T47D (cell line): Measurements from ENCODE around the gene BPIFA1.

ENCODE experiments used
- DNase-seq, 2 experiments: peaks; one replicate each; pipeline versions ENCODE4 v3.0.0 to v3.0.0-alpha.2; 2011 to 2012; ENCODE audit warnings: low read depth in 1 of 2, low spot score in 1 of 2
- JUND ChIP-seq: IDR thresholded peaks from 2 replicates; pipeline ENCODE4 v1.6.1; 2012; ENCODE audit warnings: low read depth
- in situ Hi-C: cut with HindIII; loops from 2 replicates; pipeline ENCODE4 v1.10.0; 2016; ENCODE audit warnings: low sequenced_read_pairs, low pct_unique_long_range_greater_than_20kb

Gene BPIFA1

DNA sequence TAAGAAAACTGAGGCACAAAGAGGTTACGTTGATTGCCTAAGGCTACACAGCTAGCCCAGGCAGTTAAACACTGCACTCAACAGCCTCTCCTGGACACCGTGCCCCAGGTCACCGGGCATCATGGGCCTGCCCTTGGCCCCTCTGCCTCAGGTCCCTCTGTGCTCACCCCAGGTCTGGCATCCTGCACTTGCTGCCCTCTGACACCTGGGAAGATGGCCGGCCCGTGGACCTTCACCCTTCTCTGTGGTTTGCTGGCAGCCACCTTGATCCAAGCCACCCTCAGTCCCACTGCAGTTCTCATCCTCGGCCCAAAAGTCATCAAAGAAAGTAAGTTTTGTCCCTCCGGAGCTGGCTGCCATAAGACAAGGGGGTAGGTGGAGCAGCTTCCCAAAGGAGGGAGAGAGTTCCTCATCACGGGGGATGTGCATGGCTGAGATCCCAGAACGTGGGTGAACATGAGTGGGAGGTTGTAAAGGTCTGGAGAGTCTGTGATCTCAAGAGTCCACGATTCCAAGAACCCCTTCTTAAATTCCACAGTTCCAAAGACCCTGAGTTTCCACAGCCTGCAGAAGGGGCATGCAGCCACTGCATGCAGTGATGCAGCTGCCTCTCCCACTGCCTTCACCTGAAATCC, 50.2 kb downstream of the BPIFA1 start:
- TF ChIP-seq JUND, result no peak
- no peak for DNase-seq
- in situ Hi-C loops, result no loop called here

GRCh38 chr20:33287884-33288283, 52.1 kb downstream of the BPIFA1 start:
- DNase-seq, result no peak
- no peak for TF ChIP-seq JUND
- in situ Hi-C loops, result no loop called here

- in situ Hi-C loops, result no loop called here
- no peak for TF ChIP-seq JUND
- no peak for DNase-seq
Observed at GRCh38 chr20:33290852-33291251, 55.1 kb downstream of the BPIFA1 start.

DNA sequence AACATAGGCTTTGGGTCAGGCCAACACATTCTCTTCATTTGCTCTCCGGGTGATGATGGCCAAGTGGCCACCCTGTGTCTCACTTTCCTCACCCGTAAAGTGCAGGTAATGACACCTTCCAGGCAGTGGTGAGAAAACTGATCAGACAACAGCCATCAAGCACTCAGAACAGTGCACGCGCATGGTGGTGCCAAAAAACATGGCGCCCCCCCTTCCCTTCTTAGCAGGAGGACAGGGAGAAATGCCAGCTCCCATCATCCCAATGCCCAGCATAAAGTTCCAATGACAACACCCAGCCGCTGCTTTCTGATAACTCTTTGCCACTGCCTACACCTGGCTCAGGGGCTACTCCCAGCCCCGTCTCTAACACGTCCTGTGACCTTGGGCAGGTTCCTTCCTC, 55.6 kb downstream of the BPIFA1 start:
- in situ Hi-C loops, result no loop called here
- no peak for DNase-seq
- no peak for TF ChIP-seq JUND

GRCh38 chr20:33291830-33292355, 56.1 kb downstream of the BPIFA1 start:
- in situ Hi-C loops, result no loop called here
- no peak for TF ChIP-seq JUND
- DNase-seq, result peak; percentile 31 to 67
